Measurements from ENCODE around the gene ARHGAP5.

Gene ARHGAP5

GRCh38 chr14:32202491-32202997 lies 125.4 kb downstream of the ARHGAP5 start:
- DNase-seq (ENCODE audit: low spot score): no peak
- in situ Hi-C loops (cut with MboI; ENCODE audit: low sequenced_read_pairs, unreplicated experiment): no loop called here
- TF ChIP-seq CTCF (IDR thresholded peaks at IDR 0.05; ENCODE audit: borderline replicate concordance, control extremely low read depth, extremely low read depth, insufficient read depth, missing control alignments): no peak

- in situ Hi-C loops (cut with MboI; ENCODE audit: low sequenced_read_pairs, unreplicated experiment): no loop called here
- DNase-seq (ENCODE audit: low spot score): peak; percentile 86
- TF ChIP-seq CTCF (IDR thresholded peaks at IDR 0.05; ENCODE audit: borderline replicate concordance, control extremely low read depth, extremely low read depth, insufficient read depth, missing control alignments): no peak
Measured at GRCh38 chr14:32202998-32203882, 126.1 kb downstream of the ARHGAP5 start, which contains the start of gene RNU6-8. RNU6-8 (minus strand) TSS chr14:32203269.

GRCh38 chr14:32203928-32204357 lies 126.8 kb downstream of the ARHGAP5 start:
- no peak for TF ChIP-seq CTCF (IDR thresholded peaks at IDR 0.05; ENCODE audit: borderline replicate concordance, control extremely low read depth, extremely low read depth, insufficient read depth, missing control alignments)
- no peak for DNase-seq (ENCODE audit: low spot score)
- in situ Hi-C loops (cut with MboI; ENCODE audit: low sequenced_read_pairs, unreplicated experiment): no loop called here

GRCh38 chr14:32205554-32205953 lies 128.4 kb downstream of the ARHGAP5 start:
- no peak for TF ChIP-seq CTCF (IDR thresholded peaks at IDR 0.05; ENCODE audit: borderline replicate concordance, control extremely low read depth, extremely low read depth, insufficient read depth, missing control alignments)
- no peak for DNase-seq (ENCODE audit: low spot score)
- in situ Hi-C loops (cut with MboI; ENCODE audit: low sequenced_read_pairs, unreplicated experiment): no loop called here

- in situ Hi-C loops (cut with MboI; ENCODE audit: low sequenced_read_pairs, unreplicated experiment): no loop called here
- DNase-seq (ENCODE audit: low spot score): no peak
- TF ChIP-seq CTCF (IDR thresholded peaks at IDR 0.05; ENCODE audit: borderline replicate concordance, control extremely low read depth, extremely low read depth, insufficient read depth, missing control alignments): no peak
Measured at GRCh38 chr14:32205984-32206383, 128.9 kb downstream of the ARHGAP5 start.

GRCh38 chr14:32206552-32206951 lies 129.4 kb downstream of the ARHGAP5 start:
- DNase-seq (ENCODE audit: low spot score): no peak
- in situ Hi-C loops (cut with MboI; ENCODE audit: low sequenced_read_pairs, unreplicated experiment): no loop called here
- no peak for TF ChIP-seq CTCF (IDR thresholded peaks at IDR 0.05; ENCODE audit: borderline replicate concordance, control extremely low read depth, extremely low read depth, insufficient read depth, missing control alignments)
